ENCODE data around the gene PTPRD. TPM values are rescaled to one million over a fixed set of nuclear protein-coding genes. Genes with fewer than 3 reads are reported as not detected.

The PTPRD gene
- total and polyA plus RNA-seq, 2 donors from 2014 or later = 6.4 to 78.9 TPM

GRCh38 chr9:10134266-10134665 is 478.5 kb downstream of the PTPRD start:
- FAIRE-seq = no peak
- no peak for TF ChIP-seq CTCF (IDR thresholded peaks at IDR 0.05; ENCODE audit: borderline replicate concordance, extremely low read depth, insufficient read depth)
- no peaks in the 10 kb centered on the region for H3K36me3 ChIP-seq (ENCODE audit: control insufficient read depth in 2 of 3, insufficient read depth in 3 of 3, low read length in 3 of 3)

GRCh38 chr9:10130061-10130675 is 482.6 kb downstream of the PTPRD start:
- Histone ChIP-seq H3K27me3 (ENCODE audit: control insufficient read depth, insufficient read depth, low read length) (no peaks in the 10 kb centered on the region), H3K27ac (ENCODE audit: low read depth in 2 of 2, low read length in 2 of 2) (no peak overlapping the region), H3K4me3 (ENCODE audit: low read length in 3 of 3) (no peak overlapping the region), H3K4me1 (ENCODE audit: control insufficient read depth in 2 of 3, insufficient read depth in 2 of 3, low read depth in 1 of 3, low read length in 3 of 3) (no peaks in the 10 kb centered on the region), H3K9ac (ENCODE audit: low read length in 3 of 3) (no peak overlapping the region), H3K36me3 (ENCODE audit: control insufficient read depth in 2 of 3, insufficient read depth in 3 of 3, low read length in 3 of 3) (no peaks in the 10 kb centered on the region), H3K9me3 (ENCODE audit: control insufficient read depth in 2 of 3, insufficient read depth in 1 of 3, low read length in 3 of 3) (no peaks in the 10 kb centered on the region)
- FAIRE-seq (no peak), DNase-seq (no peak)
- no peak for TF ChIP-seq CTCF (IDR thresholded peaks at IDR 0.05; ENCODE audit: borderline replicate concordance, extremely low read depth, insufficient read depth)
- intact Hi-C loops (cut with DNase I) = no loop called here

More at GRCh38 chr9:10134266-10134665, 478.5 kb downstream of the PTPRD start:
- Histone ChIP-seq H3K4me1 (ENCODE audit: control insufficient read depth in 2 of 3, insufficient read depth in 2 of 3, low read depth in 1 of 3, low read length in 3 of 3) (no peaks in the 10 kb centered on the region), H3K27ac (ENCODE audit: low read depth in 2 of 2, low read length in 2 of 2) (no peak overlapping the region), H3K27me3 (ENCODE audit: control insufficient read depth, insufficient read depth, low read length) (no peaks in the 10 kb centered on the region), H3K9ac (ENCODE audit: low read length in 3 of 3) (no peak overlapping the region), H3K4me3 (ENCODE audit: low read length in 3 of 3) (no peak overlapping the region), H3K9me3 (ENCODE audit: control insufficient read depth in 2 of 3, insufficient read depth in 1 of 3, low read length in 3 of 3) (no peaks in the 10 kb centered on the region)
- DNase-seq = no peak
- intact Hi-C loops (cut with DNase I) = no loop called here

GRCh38 chr9:10127867-10128266 is 484.9 kb downstream of the PTPRD start:
- Histone ChIP-seq H3K36me3 (ENCODE audit: control insufficient read depth in 2 of 3, insufficient read depth in 3 of 3, low read length in 3 of 3) (no peaks in the 10 kb centered on the region), H3K4me1 (ENCODE audit: control insufficient read depth in 2 of 3, insufficient read depth in 2 of 3, low read depth in 1 of 3, low read length in 3 of 3) (no peaks in the 10 kb centered on the region), H3K27ac (ENCODE audit: low read depth in 2 of 2, low read length in 2 of 2) (no peak overlapping the region), H3K9ac (ENCODE audit: low read length in 3 of 3) (no peak overlapping the region), H3K27me3 (ENCODE audit: control insufficient read depth, insufficient read depth, low read length) (no peaks in the 10 kb centered on the region), H3K9me3 (ENCODE audit: control insufficient read depth in 2 of 3, insufficient read depth in 1 of 3, low read length in 3 of 3) (no peaks in the 10 kb centered on the region), H3K4me3 (ENCODE audit: low read length in 3 of 3) (no peak overlapping the region)
- FAIRE-seq (no peak), DNase-seq (no peak)
- TF ChIP-seq CTCF (IDR thresholded peaks at IDR 0.05; ENCODE audit: borderline replicate concordance, extremely low read depth, insufficient read depth) = no peak
- intact Hi-C loops (cut with DNase I) = no loop called here

- TF ChIP-seq CTCF (IDR thresholded peaks at IDR 0.05; ENCODE audit: borderline replicate concordance, extremely low read depth, insufficient read depth) = no peak
- no peak overlapping the region for H3K4me3 ChIP-seq (ENCODE audit: low read length in 3 of 3)
- no peak overlapping the region for H3K27ac ChIP-seq (ENCODE audit: low read depth in 2 of 2, low read length in 2 of 2)
- DNase-seq (no peak), FAIRE-seq (no peak)
- no peaks in the 10 kb centered on the region for H3K36me3 ChIP-seq (ENCODE audit: control insufficient read depth in 2 of 3, insufficient read depth in 3 of 3, low read length in 3 of 3)
- no peaks in the 10 kb centered on the region for H3K4me1 ChIP-seq (ENCODE audit: control insufficient read depth in 2 of 3, insufficient read depth in 2 of 3, low read depth in 1 of 3, low read length in 3 of 3)
- H3K9ac ChIP-seq (ENCODE audit: low read length in 3 of 3) = no peak overlapping the region
- H3K9me3 ChIP-seq (ENCODE audit: control insufficient read depth in 2 of 3, insufficient read depth in 1 of 3, low read length in 3 of 3) = no peaks in the 10 kb centered on the region
- intact Hi-C loops (cut with DNase I) = no loop called here
- no peaks in the 10 kb centered on the region for H3K27me3 ChIP-seq (ENCODE audit: control insufficient read depth, insufficient read depth, low read length)
Measured at GRCh38 chr9:10112798-10113197, 500.0 kb downstream of the PTPRD start.

Measured in kidney (tissue), 14 donors.